NCI-H2029 treated with DMSO at 0.1 percent for 48 hours (cell line): ENCODE data around the gene PAMR1.
A peak's percentile ranks its signal among the peaks of the same experiment; 100 is the strongest.
"Not testable (repeated sequence)": the region's sequence is repeated elsewhere in the genome, so short reads cannot be mapped to it uniquely, and the experiment has no call there.

ENCODE experiments used
- DNase-seq: peaks from one replicate; lab custom pipeline; 2025; lab: John Stamatoyannopoulos, UW

Gene PAMR1

GRCh38 chr11:35525501-35526175 is at the start of gene PAMR1:
PAMR1 (minus strand) TSS chr11:35525616; CDS start chr11:35525585, 31 bp downstream.
- DNase-seq: no peak

GRCh38 chr11:35571696-35572095 is 46.3 kb upstream of the PAMR1 start:
- DNase-seq: no peak

- DNase-seq: peak; percentile 51
Measured at GRCh38 chr11:35567737-35568465, 42.5 kb upstream of the PAMR1 start.

GRCh38 chr11:35566885-35567284 is 41.5 kb upstream of the PAMR1 start:
- no peak for DNase-seq

- no peak for DNase-seq
Measured at GRCh38 chr11:35566181-35566580, 40.8 kb upstream of the PAMR1 start.

DNA sequence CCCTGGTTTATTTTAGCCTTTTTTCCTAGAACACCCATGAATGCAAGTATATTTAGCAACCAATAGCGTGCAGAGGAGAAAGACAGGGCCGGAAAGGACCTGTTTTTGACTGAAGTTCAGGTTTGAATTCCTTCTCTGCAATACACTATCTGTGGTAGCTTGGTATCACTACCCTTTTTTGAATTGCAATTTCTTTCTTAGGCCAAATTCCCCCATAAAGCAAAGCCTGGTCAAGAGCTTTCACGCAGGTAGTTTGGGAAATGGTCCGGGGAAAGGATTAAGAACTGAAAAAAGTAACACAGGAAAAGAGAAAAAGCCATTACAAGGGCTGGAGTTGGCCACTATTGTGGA is 38.8 kb upstream of the PAMR1 start:
- DNase-seq: no peak

GRCh38 chr11:35563484-35564244 is 38.2 kb upstream of the PAMR1 start:
- no peak for DNase-seq

DNA sequence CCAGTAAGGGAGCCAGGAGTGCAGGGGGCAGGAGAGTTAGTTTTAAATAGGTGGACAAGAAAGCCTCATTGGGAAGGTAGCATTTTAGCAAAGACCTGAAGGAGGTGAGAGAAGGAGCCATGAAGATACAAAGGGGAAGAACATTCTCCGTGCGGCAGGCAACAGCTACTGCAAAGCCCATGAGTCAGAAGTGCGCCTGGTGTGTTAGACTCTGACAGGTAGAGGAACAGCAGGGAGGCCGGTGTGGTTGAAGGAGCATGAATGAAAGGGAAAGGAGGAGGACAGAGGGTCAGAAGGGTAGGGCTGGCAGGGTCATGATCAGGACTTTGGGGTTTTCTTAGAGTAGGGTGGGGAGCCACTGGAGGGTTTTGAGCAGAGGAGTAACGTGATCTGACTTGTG is 34.5 kb upstream of the PAMR1 start:
- DNase-seq: no peak

- no peak for DNase-seq
Measured at GRCh38 chr11:35558513-35558912, 33.1 kb upstream of the PAMR1 start.

- DNase-seq: no peak
Measured at GRCh38 chr11:35555488-35555887, 30.1 kb upstream of the PAMR1 start.

- DNase-seq: no peak
Measured at GRCh38 chr11:35554491-35555437, 29.3 kb upstream of the PAMR1 start.

DNA sequence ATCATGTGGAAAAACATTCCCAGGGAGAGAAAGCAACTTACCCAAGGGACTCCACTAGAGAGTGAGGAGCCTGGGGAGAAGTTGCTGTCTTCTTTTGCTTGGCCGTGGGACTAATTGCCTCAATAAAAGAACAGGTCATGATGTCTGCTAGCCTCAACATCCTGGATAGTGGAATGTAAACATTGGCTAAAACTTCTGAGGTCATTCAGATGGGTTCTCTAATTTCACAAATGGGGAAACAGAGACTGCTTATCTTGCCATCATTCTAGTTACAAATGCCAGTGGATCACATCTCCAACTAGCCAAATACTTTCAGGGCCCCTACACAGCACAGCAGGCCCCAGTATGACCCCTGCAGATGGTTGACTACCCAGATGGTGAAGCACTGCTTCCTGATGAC is 28.4 kb upstream of the PAMR1 start:
- no peak for DNase-seq

DNA sequence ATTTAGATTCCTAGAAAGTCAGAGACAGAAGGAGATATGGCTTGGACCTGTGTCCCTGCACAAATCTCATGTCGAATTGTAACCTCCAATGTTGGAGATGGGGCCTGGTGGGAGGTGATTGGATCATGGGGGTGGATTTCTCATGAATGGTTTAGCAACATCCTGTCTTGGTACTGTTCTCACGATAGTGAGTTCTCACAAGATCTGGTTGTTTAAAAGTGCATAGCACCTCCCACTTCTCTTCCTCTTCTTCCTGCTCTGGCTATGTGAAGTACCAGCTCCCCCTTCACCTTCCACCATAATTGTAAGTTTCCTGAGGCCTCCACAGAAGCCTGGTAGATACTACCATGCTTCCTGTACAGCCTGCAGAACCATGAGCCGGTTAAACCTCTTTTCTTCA is 27.6 kb upstream of the PAMR1 start:
- DNase-seq: no peak

DNA sequence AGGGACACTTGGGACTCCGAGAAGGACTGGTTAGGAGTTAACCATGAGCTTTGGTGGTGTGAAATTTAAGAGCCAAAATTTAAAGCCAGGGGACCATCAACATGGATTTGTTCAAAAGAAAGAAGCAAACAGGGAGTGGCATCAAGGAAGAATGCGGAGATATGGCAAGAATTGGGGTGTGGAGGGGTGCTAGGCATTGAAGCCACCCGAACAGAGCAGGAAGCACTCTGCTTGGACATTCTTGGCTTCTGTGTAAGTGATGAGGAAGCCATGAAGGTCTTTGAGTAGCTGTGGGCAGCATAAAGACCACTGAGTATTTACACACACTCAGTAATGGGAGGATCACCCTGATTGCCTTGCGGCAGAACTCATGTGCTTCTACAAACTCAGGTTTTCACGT is 27.2 kb upstream of the PAMR1 start:
- DNase-seq: no peak

- DNase-seq: no peak
Measured at GRCh38 chr11:35550374-35551036, 25.1 kb upstream of the PAMR1 start.

- peak; percentile 29 for DNase-seq
Measured at GRCh38 chr11:35549787-35550186, 24.4 kb upstream of the PAMR1 start.

- no peak for DNase-seq
Measured at GRCh38 chr11:35548925-35549561, 23.6 kb upstream of the PAMR1 start.

- DNase-seq: not testable (repeated sequence)
Measured at GRCh38 chr11:35547995-35548394, 22.6 kb upstream of the PAMR1 start.

GRCh38 chr11:35546317-35546716 is 20.9 kb upstream of the PAMR1 start:
- DNase-seq: no peak

DNA sequence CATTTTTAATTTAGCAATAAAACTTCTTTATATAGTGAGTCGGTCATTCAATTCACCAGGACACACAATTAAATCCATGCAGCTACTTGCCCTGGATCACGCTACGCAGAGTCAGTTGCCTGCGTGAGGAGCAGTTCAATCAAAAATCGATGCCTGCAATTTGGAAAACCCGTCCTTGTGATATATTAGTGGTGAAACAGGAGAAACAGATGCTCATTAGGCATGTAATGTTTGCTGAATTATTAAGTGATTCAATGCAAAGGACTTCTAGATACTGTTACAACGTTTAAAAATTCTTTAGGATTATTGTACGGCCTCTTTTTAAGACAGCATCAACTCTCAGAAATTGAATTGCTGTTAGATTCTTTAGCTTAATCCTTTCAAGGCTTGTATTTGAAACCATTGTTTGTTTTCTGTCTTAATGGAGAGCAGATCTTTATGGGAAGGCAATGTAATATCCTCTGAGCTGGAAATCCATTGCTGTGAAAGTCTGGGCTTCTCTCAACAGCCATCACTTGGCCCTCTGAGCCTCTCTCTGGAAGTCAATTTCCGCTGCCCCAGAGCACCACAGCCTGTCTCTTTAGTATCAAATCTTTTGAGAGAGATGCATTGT is 20.1 kb upstream of the PAMR1 start:
- DNase-seq: no peak
